Liver (tissue), 9 donors: ENCODE results near the gene DCC. TPM values are rescaled to one million over a fixed set of nuclear protein-coding genes. Genes with fewer than 3 reads are reported as not detected.

Experiments
- DNase-seq: peaks from one replicate; pipeline ENCODE4 v3.0.0-alpha.2; 2017; ENCODE audit warnings: low spot score
- H3K27ac ChIP-seq, 2 donors: one replicate each; pipeline ENCODE4 v1.7.0; 2013; ENCODE audit warnings: inconsistent platforms in 2 of 2, low read length in 2 of 2, control low read depth in 1 of 2, low read depth in 1 of 2, mild to moderate bottlenecking in 1 of 2
- H3K27me3 ChIP-seq, 4 donors: one replicate each; pipeline versions ENCODE4 v1.6.1 to v1.7.0; 2013; ENCODE audit warnings: low read length in 3 of 4, inconsistent platforms in 1 of 4, mild to moderate bottlenecking in 1 of 4, moderate library complexity in 1 of 4; ENCODE audit not compliant: control insufficient read depth in 4 of 4, insufficient read depth in 4 of 4
- H3K36me3 ChIP-seq, 4 donors: one replicate each; pipeline versions ENCODE4 v1.6.1 to v1.7.0; 2013; ENCODE audit warnings: low read length in 3 of 4, mild to moderate bottlenecking in 3 of 4, low read depth in 1 of 4, moderate library complexity in 1 of 4; ENCODE audit not compliant: control insufficient read depth in 4 of 4, insufficient read depth in 3 of 4
- H3K4me1 ChIP-seq, 4 donors: one replicate each; pipeline versions ENCODE4 v1.6.1 to v1.7.0; 2013; ENCODE audit warnings: low read length in 3 of 4, mild to moderate bottlenecking in 3 of 4, moderate library complexity in 1 of 4; ENCODE audit not compliant: control insufficient read depth in 4 of 4, insufficient read depth in 4 of 4
- H3K4me3 ChIP-seq, 3 donors: one replicate each; pipeline versions ENCODE4 v1.6.1 to v1.7.0; 2013; ENCODE audit warnings: low read length in 3 of 3, control low read depth in 1 of 3, low read depth in 1 of 3, mild to moderate bottlenecking in 1 of 3
- H3K9ac ChIP-seq, 2 donors: one replicate each; pipeline ENCODE4 v1.7.0; 2013; ENCODE audit warnings: low read length in 2 of 2, mild to moderate bottlenecking in 2 of 2, moderate library complexity in 2 of 2, control low read depth in 1 of 2, low read depth in 1 of 2
- H3K9me3 ChIP-seq, 4 donors: one replicate each; pipeline versions ENCODE4 v1.6.1 to v1.7.0; 2013; ENCODE audit warnings: low read length in 3 of 4; ENCODE audit not compliant: control insufficient read depth in 4 of 4
- CTCF ChIP-seq: fragments of 150-350 bp; IDR thresholded peaks from 2 replicates; pipeline ENCODE4 v1.5.1; 2017; ENCODE audit warnings: improper control_type of control experiment, low read depth, low read length; ENCODE audit not compliant: missing input control
- EGR1 ChIP-seq, 2 donors: IDR thresholded peaks; 2 replicates each; pipeline ENCODE4 v1.6.1; 2016 to 2018; ENCODE audit warnings: antibody characterized with exemption in 2 of 2, low read depth in 2 of 2
- FOXA1 ChIP-seq: IDR thresholded peaks from 2 replicates; pipeline ENCODE4 v1.6.1; 2016; ENCODE audit warnings: antibody characterized with exemption
- GABPA ChIP-seq, 2 donors: IDR thresholded peaks in 1 of 2; conservative IDR thresholded peaks in 1 of 2; 2 replicates each; pipeline ENCODE4 v1.6.1; 2016; ENCODE audit warnings: antibody characterized with exemption in 2 of 2, mild to moderate bottlenecking in 1 of 2, moderate library complexity in 1 of 2
- HNF4A ChIP-seq, 2 donors: conservative IDR thresholded peaks; 2 replicates each; pipeline ENCODE4 v1.6.1; 2016; ENCODE audit warnings: antibody characterized with exemption in 2 of 2, mild to moderate bottlenecking in 2 of 2
- HNF4G ChIP-seq: IDR thresholded peaks from 2 replicates; pipeline ENCODE4 v1.6.1; 2016; ENCODE audit warnings: antibody characterized with exemption
- JUND ChIP-seq, 2 donors: IDR thresholded peaks; 2 replicates each; pipeline ENCODE4 v1.6.1; 2016; ENCODE audit warnings: antibody characterized with exemption in 2 of 2
- MAX ChIP-seq: IDR thresholded peaks from 2 replicates; pipeline ENCODE4 v1.6.1; 2016; ENCODE audit warnings: antibody characterized with exemption
- NR2F2 ChIP-seq: IDR thresholded peaks from 2 replicates; pipeline ENCODE4 v1.6.1; 2016; ENCODE audit warnings: antibody characterized with exemption
- RAD21 ChIP-seq, 2 donors: IDR thresholded peaks; 2 replicates each; pipeline ENCODE4 v1.6.1; 2016; ENCODE audit warnings: antibody characterized with exemption in 2 of 2, mild to moderate bottlenecking in 2 of 2
- RXRA ChIP-seq, 2 donors: IDR thresholded peaks; 2 replicates each; pipeline ENCODE4 v1.6.1; 2017 to 2018; ENCODE audit warnings: antibody characterized with exemption in 2 of 2, mild to moderate bottlenecking in 1 of 2
- SP1 ChIP-seq: IDR thresholded peaks from 2 replicates; pipeline ENCODE4 v1.6.1; 2018; ENCODE audit warnings: antibody characterized with exemption, mild to moderate bottlenecking
- TAF1 ChIP-seq: conservative IDR thresholded peaks from 2 replicates; pipeline ENCODE4 v1.6.1; 2016; ENCODE audit warnings: antibody characterized with exemption, mild to moderate bottlenecking
- YY1 ChIP-seq: IDR thresholded peaks from 2 replicates; pipeline ENCODE4 v1.6.1; 2016; ENCODE audit warnings: antibody characterized with exemption, mild to moderate bottlenecking
- WGBS: extraction: QIAGEN DNeasy Blood & Tissue Kit; methylation state at CpG from one replicate; pipeline ENCODE4 v1.1.7; 2013; 5-methylcytosine and 5-hydroxymethylcytosine counted together
- polyA plus RNA-seq, 2 donors: library from polyadenylated mRNA; stranded (reverse) in 1 of 2; unstranded in 1 of 2; fragments of 200-250 nt in 1 of 2; fragments of >200 nt in 1 of 2; fragmentation: Nextera tagmentation in 1 of 2; extraction: Ambion mirVana in 1 of 2; gene quantifications; one replicate each; pipeline versions ENCODE4 v1.2.1 to v1.2.3, GENCODE V29; 2013 to 2015
- total RNA-seq, 2 donors: library from RNA; depleted of rRNA; stranded (reverse); fragments of >200 nt; gene quantifications; one replicate each; pipeline ENCODE4 v1.2.3, GENCODE V29; 2014
- TF ChIP-seq, protein P1 (sequence below): IDR thresholded peaks from 2 replicates; pipeline ENCODE4 v1.6.1; 2016; ENCODE audit warnings: antibody characterized with exemption, mild to moderate bottlenecking
- TF ChIP-seq, protein P2 (sequence below): IDR thresholded peaks from 2 replicates; pipeline ENCODE4 v1.6.1; 2016; ENCODE audit warnings: antibody characterized with exemption
- TF ChIP-seq, protein P3 (sequence below): IDR thresholded peaks from 2 replicates; pipeline ENCODE4 v1.6.1; 2016; ENCODE audit warnings: antibody characterized with exemption
- donor health status: healthy.
- donor health status: healthy.
- donor health status: healthy.
- donor health status: healthy.
- donor health status: healthy.

Gene DCC
- total and polyA plus RNA-seq, 4 donors = under 0.01 to 0.03 TPM; not detected in 2

GRCh38 chr18:53148123-53148522 is 808.1 kb downstream of the DCC start:
- WGBS = 65% methylated on average over 5 of the region's 5 CpGs
- Histone ChIP-seq H3K9me3 (no peaks in the 10 kb centered on the region), H3K27me3 (no peaks in the 10 kb centered on the region), H3K27ac (no peak overlapping the region), H3K9ac (no peak overlapping the region), H3K4me3 (no peak overlapping the region), H3K4me1 (no peaks in the 10 kb centered on the region), H3K36me3 (no peaks in the 10 kb centered on the region)
- TF ChIP-seq SP1 = no peak
- TF ChIP-seq HNF4G = no peak
- TF ChIP-seq TAF1 = no peak
- TF ChIP-seq, protein P1, sequence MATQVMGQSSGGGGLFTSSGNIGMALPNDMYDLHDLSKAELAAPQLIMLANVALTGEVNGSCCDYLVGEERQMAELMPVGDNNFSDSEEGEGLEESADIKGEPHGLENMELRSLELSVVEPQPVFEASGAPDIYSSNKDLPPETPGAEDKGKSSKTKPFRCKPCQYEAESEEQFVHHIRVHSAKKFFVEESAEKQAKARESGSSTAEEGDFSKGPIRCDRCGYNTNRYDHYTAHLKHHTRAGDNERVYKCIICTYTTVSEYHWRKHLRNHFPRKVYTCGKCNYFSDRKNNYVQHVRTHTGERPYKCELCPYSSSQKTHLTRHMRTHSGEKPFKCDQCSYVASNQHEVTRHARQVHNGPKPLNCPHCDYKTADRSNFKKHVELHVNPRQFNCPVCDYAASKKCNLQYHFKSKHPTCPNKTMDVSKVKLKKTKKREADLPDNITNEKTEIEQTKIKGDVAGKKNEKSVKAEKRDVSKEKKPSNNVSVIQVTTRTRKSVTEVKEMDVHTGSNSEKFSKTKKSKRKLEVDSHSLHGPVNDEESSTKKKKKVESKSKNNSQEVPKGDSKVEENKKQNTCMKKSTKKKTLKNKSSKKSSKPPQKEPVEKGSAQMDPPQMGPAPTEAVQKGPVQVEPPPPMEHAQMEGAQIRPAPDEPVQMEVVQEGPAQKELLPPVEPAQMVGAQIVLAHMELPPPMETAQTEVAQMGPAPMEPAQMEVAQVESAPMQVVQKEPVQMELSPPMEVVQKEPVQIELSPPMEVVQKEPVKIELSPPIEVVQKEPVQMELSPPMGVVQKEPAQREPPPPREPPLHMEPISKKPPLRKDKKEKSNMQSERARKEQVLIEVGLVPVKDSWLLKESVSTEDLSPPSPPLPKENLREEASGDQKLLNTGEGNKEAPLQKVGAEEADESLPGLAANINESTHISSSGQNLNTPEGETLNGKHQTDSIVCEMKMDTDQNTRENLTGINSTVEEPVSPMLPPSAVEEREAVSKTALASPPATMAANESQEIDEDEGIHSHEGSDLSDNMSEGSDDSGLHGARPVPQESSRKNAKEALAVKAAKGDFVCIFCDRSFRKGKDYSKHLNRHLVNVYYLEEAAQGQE = no peak
- no peak for TF ChIP-seq NR2F2
- TF ChIP-seq RAD21 (IDR thresholded peaks at IDR 0.05) = no peak
- TF ChIP-seq EGR1 (IDR thresholded peaks at IDR 0.05; ENCODE audit: low read depth in 2 of 2) = no peak
- no peak for TF ChIP-seq HNF4A (conservative IDR thresholded peaks at IDR 0.05)
- DNase-seq = no peak

DNA sequence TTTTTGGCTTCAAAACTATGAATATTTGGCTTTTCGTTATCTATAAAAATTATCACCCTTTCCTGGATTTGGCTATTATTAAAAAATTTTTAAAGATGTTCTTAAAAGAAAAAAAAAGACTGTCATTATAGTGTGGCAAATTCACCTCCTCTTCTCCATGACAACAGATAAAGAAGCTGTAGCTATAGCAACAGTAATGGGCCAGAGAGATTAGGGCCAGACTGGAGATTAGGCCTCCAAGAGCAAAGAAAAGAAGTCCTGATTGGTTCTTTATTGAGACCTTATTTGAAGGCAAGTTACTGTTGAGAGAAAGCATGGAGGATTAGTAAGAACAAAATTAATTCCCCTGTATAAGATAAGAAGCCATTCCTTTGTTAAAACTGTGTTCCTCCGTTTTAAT is 812.5 kb downstream of the DCC start:
- Histone ChIP-seq H3K36me3 (no peaks in the 10 kb centered on the region), H3K4me1 (no peaks in the 10 kb centered on the region), H3K4me3 (no peak overlapping the region), H3K27ac (no peak overlapping the region), H3K9me3 (no peaks in the 10 kb centered on the region), H3K27me3 (peaks cover 0 to 4% (median under 1%) of the 10 kb centered on the region in 4 donors), H3K9ac (no peak overlapping the region)
- DNase-seq = no peak
- 72% methylated on average over 2 of the region's 2 CpGs for WGBS
- TF ChIP-seq YY1 (no peak), RXRA (IDR thresholded peaks at IDR 0.05) (no peak), TAF1 (no peak), EGR1 (IDR thresholded peaks at IDR 0.05; ENCODE audit: low read depth in 2 of 2) (no peak), HNF4A (conservative IDR thresholded peaks at IDR 0.05) (no peak), JUND (IDR thresholded peaks at IDR 0.05) (no peak), FOXA1 (no peak), GABPA (IDR thresholded peaks at IDR 0.05 in 1 of 2, conservative IDR thresholded peaks at IDR 0.05 in 1 of 2) (no peak), NR2F2 (no peak), CTCF (no peak), SP1 (no peak), MAX (no peak)
- TF ChIP-seq, protein P1 = no peak
- TF ChIP-seq, protein P2, sequence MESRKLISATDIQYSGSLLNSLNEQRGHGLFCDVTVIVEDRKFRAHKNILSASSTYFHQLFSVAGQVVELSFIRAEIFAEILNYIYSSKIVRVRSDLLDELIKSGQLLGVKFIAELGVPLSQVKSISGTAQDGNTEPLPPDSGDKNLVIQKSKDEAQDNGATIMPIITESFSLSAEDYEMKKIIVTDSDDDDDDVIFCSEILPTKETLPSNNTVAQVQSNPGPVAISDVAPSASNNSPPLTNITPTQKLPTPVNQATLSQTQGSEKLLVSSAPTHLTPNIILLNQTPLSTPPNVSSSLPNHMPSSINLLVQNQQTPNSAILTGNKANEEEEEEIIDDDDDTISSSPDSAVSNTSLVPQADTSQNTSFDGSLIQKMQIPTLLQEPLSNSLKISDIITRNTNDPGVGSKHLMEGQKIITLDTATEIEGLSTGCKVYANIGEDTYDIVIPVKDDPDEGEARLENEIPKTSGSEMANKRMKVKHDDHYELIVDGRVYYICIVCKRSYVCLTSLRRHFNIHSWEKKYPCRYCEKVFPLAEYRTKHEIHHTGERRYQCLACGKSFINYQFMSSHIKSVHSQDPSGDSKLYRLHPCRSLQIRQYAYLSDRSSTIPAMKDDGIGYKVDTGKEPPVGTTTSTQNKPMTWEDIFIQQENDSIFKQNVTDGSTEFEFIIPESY = no peak
- TF ChIP-seq, protein P3, sequence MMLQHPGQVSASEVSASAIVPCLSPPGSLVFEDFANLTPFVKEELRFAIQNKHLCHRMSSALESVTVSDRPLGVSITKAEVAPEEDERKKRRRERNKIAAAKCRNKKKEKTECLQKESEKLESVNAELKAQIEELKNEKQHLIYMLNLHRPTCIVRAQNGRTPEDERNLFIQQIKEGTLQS = no peak
